NB4 (cell line): ENCODE data around the gene RPP30.
"Not testable (repeated sequence)": the region's sequence is repeated elsewhere in the genome, so short reads cannot be mapped to it uniquely, and the experiment has no call there.

Source experiments
- DNase-seq: peaks from one replicate; pipeline ENCODE4 v3.0.0; 2010; ENCODE audit warnings: low read depth
- H3K4me3 ChIP-seq: one replicate; pipeline ENCODE4 v1.5.1; 2011; ENCODE audit warnings: mild to moderate bottlenecking, low read depth, low read length, moderate library complexity
- MYC ChIP-seq: IDR thresholded peaks from 2 replicates; pipeline ENCODE4 v1.6.1; 2011; ENCODE audit warnings: low read depth, low read length
- POLR2A ChIP-seq: IDR thresholded peaks from 2 replicates; pipeline ENCODE4 v1.6.1; 2011; ENCODE audit warnings: mild to moderate bottlenecking; ENCODE audit not compliant: insufficient read length; ENCODE audit errors: extremely low read depth
- TF ChIP-seq, protein P1 (sequence below): IDR thresholded peaks from one replicate; pipeline ENCODE4 v1.5.1; 2012; ENCODE audit warnings: low read depth, low read length
- TF ChIP-seq, protein P2 (sequence below): IDR thresholded peaks from 2 replicates; pipeline ENCODE4 v1.6.1; 2011; ENCODE audit warnings: low read depth, low read length

Gene RPP30

GRCh38 chr10:90879062-90879461 is 7.3 kb downstream of the RPP30 start:
- H3K4me3 ChIP-seq: no peak overlapping the region
- TF ChIP-seq, protein P1, sequence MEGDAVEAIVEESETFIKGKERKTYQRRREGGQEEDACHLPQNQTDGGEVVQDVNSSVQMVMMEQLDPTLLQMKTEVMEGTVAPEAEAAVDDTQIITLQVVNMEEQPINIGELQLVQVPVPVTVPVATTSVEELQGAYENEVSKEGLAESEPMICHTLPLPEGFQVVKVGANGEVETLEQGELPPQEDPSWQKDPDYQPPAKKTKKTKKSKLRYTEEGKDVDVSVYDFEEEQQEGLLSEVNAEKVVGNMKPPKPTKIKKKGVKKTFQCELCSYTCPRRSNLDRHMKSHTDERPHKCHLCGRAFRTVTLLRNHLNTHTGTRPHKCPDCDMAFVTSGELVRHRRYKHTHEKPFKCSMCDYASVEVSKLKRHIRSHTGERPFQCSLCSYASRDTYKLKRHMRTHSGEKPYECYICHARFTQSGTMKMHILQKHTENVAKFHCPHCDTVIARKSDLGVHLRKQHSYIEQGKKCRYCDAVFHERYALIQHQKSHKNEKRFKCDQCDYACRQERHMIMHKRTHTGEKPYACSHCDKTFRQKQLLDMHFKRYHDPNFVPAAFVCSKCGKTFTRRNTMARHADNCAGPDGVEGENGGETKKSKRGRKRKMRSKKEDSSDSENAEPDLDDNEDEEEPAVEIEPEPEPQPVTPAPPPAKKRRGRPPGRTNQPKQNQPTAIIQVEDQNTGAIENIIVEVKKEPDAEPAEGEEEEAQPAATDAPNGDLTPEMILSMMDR: no peak
- TF ChIP-seq, protein P2, sequence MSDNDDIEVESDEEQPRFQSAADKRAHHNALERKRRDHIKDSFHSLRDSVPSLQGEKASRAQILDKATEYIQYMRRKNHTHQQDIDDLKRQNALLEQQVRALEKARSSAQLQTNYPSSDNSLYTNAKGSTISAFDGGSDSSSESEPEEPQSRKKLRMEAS: no peak
- no peak for TF ChIP-seq MYC
- no peak for TF ChIP-seq POLR2A
- DNase-seq: no peak

GRCh38 chr10:90880059-90880719 is 8.4 kb downstream of the RPP30 start:
- TF ChIP-seq, protein P1: peak; percentile 52
- not testable (repeated sequence) for H3K4me3 ChIP-seq
- DNase-seq: peak; percentile 56

DNA sequence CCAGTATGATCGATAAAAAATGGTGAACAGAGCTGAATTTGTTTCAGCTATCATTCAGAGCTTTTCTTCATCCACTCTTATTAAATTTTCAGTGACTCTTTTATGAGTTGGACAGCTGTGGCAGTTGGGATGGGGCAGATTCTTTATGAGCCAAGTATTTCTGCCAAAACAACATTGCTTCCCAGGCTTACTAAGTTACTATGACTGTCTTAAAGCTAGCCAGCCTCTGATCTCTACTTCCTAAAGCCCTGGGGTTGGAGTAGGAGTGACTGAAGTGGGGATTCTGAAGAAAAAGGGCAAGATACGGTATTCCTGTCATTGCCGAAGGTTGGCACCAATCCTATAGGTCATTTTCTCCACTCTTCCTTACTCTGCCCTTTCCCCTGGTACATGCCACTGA is 12.7 kb downstream of the RPP30 start:
- TF ChIP-seq, protein P2: no peak
- TF ChIP-seq, protein P1: no peak
- no peak for TF ChIP-seq POLR2A
- no peak for TF ChIP-seq MYC
- H3K4me3 ChIP-seq: no peak overlapping the region
- no peak for DNase-seq

- TF ChIP-seq POLR2A (no peak), MYC (no peak)
- TF ChIP-seq, protein P1: no peak
- TF ChIP-seq, protein P2: no peak
- no peak overlapping the region for H3K4me3 ChIP-seq
- DNase-seq: no peak
Measured at GRCh38 chr10:90885176-90885575, 13.4 kb downstream of the RPP30 start.

- H3K4me3 ChIP-seq: no peak overlapping the region
- DNase-seq: no peak
- TF ChIP-seq, protein P1: no peak
- TF ChIP-seq POLR2A: no peak
- TF ChIP-seq, protein P2: no peak
- no peak for TF ChIP-seq MYC
Measured at GRCh38 chr10:90887555-90887954, 15.8 kb downstream of the RPP30 start.

DNA sequence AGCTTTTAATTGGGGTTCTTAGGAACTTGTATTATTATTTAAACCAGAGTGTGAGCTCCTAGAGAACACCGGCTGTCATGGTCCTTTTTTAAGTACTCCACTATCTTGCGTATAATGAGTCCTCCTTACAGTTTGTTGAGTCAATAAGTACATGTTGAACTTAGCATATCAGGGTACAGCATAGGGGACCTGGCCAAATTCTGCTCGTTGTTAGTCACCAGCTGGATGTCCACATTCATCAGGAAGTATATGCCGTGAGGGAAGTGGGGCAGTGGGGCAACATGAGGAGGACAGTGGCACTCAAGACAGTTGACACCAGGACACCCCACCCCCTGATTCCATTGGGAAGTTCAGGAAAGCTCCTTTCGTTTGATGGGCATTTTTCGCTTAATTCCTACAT is 16.6 kb downstream of the RPP30 start:
- DNase-seq: no peak
- TF ChIP-seq, protein P1: no peak
- TF ChIP-seq, protein P2: no peak
- TF ChIP-seq POLR2A: no peak
- TF ChIP-seq MYC: no peak
- no peak overlapping the region for H3K4me3 ChIP-seq
